B cell (primary cell): Measurements from ENCODE around the gene SEM1.

Experiments used
- CTCF ChIP-seq: fragments of 200-600 bp; IDR thresholded peaks from one replicate; pipeline ENCODE4 v1.8.0; 2022; ENCODE audit warnings: antibody characterized with exemption, mild to moderate bottlenecking
- EZH2 ChIP-seq: IDR thresholded peaks from 2 replicates; pipeline ENCODE4 v1.6.1; 2012; ENCODE audit warnings: borderline replicate concordance, low read depth, mild to moderate bottlenecking, moderate library complexity, low read length; ENCODE audit not compliant: insufficient read depth, poor library complexity, severe bottlenecking

DNA sequence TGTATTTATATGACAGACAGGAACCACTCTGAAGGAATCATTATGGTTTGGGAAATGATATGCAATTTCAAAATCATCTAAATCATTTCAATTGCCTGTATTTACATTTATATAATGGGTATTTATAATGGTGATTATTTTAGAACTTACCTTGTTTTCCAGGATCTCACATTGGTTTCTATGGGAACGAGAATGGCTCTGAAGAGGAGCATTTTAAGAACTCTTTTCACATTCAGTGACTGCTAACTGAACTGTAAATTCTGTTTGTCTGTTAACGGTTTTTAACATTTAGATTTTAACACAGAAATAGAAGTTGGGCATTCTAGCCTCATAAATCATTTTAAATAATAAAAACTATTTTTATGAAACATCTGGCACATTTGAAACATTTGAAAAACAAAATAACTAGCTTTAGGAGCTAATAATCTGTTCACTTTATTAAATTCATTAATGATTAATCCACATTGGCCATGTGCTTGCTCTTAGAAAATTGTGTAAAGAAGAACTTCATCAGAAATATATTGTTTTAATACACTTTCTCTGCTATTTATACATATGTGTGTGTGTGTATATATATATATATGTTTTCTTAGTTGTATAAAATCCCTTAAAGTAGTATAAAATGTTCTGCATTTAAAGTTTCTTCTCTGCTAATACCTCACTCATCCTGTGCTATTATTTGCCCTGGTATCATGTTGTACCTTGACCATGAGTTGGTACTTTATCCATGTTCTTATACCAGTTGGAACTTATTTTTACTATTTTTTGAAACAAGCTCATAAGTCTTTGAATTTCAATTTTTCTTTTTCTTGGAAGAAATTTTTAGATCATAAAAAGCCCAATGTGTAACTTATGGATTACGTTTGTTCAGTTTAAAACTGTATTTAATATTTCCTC lies 8.7 kb upstream of the SEM1 start:
- TF ChIP-seq CTCF (no peak), EZH2 (no peak)
